H1 (cell line): ENCODE data around the gene OR4N2.

Source experiments
- CEBPB ChIP-seq: IDR thresholded peaks from 2 replicates; pipeline ENCODE4 v1.6.1; 2012; ENCODE audit warnings: low read depth, low read length
- EGR1 ChIP-seq: IDR thresholded peaks from 2 replicates; pipeline ENCODE4 v1.6.1; 2011; ENCODE audit warnings: low read depth, low read length, borderline replicate concordance
- EP300 ChIP-seq, 2 experiments: IDR thresholded peaks; 1 replicate in 1 of 2; 2 replicates in 1 of 2; pipeline ENCODE4 v1.6.1; 2011 to 2012; ENCODE audit warnings: low read depth in 2 of 2, low read length in 2 of 2, mild to moderate bottlenecking in 2 of 2, borderline replicate concordance in 1 of 2, inconsistent platforms in 1 of 2, moderate library complexity in 1 of 2
- EZH2 ChIP-seq: fragments of 200-600 bp; sonication (generic); IDR thresholded peaks from 2 replicates; pipeline ENCODE4 v1.7.1; 2012; ENCODE audit warnings: low read depth, mild to moderate bottlenecking, moderate library complexity, low read length, inconsistent platforms; ENCODE audit not compliant: severe bottlenecking
- KDM1A ChIP-seq: fragments of 200-600, 300-600 bp; sonication (generic); IDR thresholded peaks from 2 replicates; pipeline ENCODE4 v1.7.1; 2016; ENCODE audit warnings: mild to moderate bottlenecking, low read length, borderline replicate concordance
- KDM5A ChIP-seq: fragments of 200-600 bp; IDR thresholded peaks from 2 replicates; pipeline ENCODE4 v1.7.1; 2012; ENCODE audit warnings: mild to moderate bottlenecking, low read length, inconsistent platforms, mixed read lengths
- POLR2A ChIP-seq, 2 experiments: IDR thresholded peaks; 1 replicate in 1 of 2; 2 replicates in 1 of 2; pipeline ENCODE4 v1.6.1; 2011; ENCODE audit warnings: low read depth in 2 of 2, low read length in 2 of 2, mild to moderate bottlenecking in 2 of 2; ENCODE audit errors: control extremely low read depth in 1 of 2
- POLR2AphosphoS5 ChIP-seq: IDR thresholded peaks from 2 replicates; pipeline ENCODE4 v1.6.1; 2011; ENCODE audit warnings: low read depth, low read length
- SP1 ChIP-seq: IDR thresholded peaks from 2 replicates; pipeline ENCODE4 v1.6.1; 2011; ENCODE audit warnings: low read depth, low read length
- YY1 ChIP-seq: IDR thresholded peaks from 2 replicates; pipeline ENCODE4 v1.6.1; 2011; ENCODE audit warnings: low read depth, mild to moderate bottlenecking, low read length
- TF ChIP-seq, protein P1 (sequence below), 3 experiments: IDR thresholded peaks; 1 replicate in 2 of 3; 2 replicates in 1 of 3; pipeline versions ENCODE4 v1.5.1 to v1.6.1; 2011; ENCODE audit warnings: low read length in 3 of 3, mild to moderate bottlenecking in 3 of 3, inconsistent platforms in 2 of 3, low read depth in 1 of 3, moderate library complexity in 1 of 3; ENCODE audit not compliant: insufficient read depth in 1 of 3; ENCODE audit errors: control extremely low read depth in 1 of 3

DNA sequence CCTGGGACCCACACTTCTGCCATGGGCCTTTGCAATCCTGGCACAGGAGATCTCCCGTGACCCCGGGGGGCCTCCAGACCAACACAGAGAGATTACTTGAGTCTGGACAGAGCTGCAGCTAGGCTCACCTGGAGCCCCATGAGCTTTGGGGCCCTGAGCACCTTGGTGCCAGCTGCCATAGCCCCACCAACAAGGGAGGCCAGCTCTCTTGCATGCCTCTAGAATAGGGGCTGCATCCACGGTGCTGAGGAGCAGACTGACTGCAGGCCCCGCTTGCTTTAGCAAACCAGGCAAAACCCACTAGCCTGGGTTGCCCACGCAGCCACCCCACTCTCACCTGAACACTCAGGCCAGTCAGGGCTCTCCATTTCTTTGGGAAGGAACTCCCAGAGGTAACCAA lies 3.7 kb upstream of the OR4N2 start:
- no peak for TF ChIP-seq EGR1
- no peak for TF ChIP-seq EZH2
- no peak for TF ChIP-seq POLR2AphosphoS5
- TF ChIP-seq KDM1A, result no peak
- no peak for TF ChIP-seq SP1
- TF ChIP-seq POLR2A (IDR thresholded peaks at IDR 0.05; ENCODE audit: control extremely low read depth in 1 of 2, low read depth in 2 of 2, low read length in 2 of 2), result no peak
- no peak for TF ChIP-seq YY1
- TF ChIP-seq, protein P1, sequence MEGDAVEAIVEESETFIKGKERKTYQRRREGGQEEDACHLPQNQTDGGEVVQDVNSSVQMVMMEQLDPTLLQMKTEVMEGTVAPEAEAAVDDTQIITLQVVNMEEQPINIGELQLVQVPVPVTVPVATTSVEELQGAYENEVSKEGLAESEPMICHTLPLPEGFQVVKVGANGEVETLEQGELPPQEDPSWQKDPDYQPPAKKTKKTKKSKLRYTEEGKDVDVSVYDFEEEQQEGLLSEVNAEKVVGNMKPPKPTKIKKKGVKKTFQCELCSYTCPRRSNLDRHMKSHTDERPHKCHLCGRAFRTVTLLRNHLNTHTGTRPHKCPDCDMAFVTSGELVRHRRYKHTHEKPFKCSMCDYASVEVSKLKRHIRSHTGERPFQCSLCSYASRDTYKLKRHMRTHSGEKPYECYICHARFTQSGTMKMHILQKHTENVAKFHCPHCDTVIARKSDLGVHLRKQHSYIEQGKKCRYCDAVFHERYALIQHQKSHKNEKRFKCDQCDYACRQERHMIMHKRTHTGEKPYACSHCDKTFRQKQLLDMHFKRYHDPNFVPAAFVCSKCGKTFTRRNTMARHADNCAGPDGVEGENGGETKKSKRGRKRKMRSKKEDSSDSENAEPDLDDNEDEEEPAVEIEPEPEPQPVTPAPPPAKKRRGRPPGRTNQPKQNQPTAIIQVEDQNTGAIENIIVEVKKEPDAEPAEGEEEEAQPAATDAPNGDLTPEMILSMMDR (IDR thresholded peaks at IDR 0.05; ENCODE audit: control extremely low read depth in 1 of 3, insufficient read depth in 1 of 3, low read depth in 1 of 3, low read length in 3 of 3), result no peak
- no peak for TF ChIP-seq KDM5A
- TF ChIP-seq EP300 (IDR thresholded peaks at IDR 0.05; ENCODE audit: borderline replicate concordance in 1 of 2, low read depth in 2 of 2, low read length in 2 of 2), result no peak
- TF ChIP-seq CEBPB, result no peak
